ENCODE results near the gene KCND2.
"Not testable (repeated sequence)": the region's sequence is repeated elsewhere in the genome, so short reads cannot be mapped to it uniquely, and the experiment has no call there.

KCND2 gene

GRCh38 chr7:120680985-120681384, 408.0 kb downstream of the KCND2 start:
- H3K4me3 ChIP-seq (ENCODE audit: low read depth, low read length), result no peak overlapping the region
- no peak for DNase-seq (ENCODE audit: low read depth)
- TF ChIP-seq, protein P1, sequence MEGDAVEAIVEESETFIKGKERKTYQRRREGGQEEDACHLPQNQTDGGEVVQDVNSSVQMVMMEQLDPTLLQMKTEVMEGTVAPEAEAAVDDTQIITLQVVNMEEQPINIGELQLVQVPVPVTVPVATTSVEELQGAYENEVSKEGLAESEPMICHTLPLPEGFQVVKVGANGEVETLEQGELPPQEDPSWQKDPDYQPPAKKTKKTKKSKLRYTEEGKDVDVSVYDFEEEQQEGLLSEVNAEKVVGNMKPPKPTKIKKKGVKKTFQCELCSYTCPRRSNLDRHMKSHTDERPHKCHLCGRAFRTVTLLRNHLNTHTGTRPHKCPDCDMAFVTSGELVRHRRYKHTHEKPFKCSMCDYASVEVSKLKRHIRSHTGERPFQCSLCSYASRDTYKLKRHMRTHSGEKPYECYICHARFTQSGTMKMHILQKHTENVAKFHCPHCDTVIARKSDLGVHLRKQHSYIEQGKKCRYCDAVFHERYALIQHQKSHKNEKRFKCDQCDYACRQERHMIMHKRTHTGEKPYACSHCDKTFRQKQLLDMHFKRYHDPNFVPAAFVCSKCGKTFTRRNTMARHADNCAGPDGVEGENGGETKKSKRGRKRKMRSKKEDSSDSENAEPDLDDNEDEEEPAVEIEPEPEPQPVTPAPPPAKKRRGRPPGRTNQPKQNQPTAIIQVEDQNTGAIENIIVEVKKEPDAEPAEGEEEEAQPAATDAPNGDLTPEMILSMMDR (conservative IDR thresholded peaks at IDR 0.05; ENCODE audit: low read depth, low read length), result no peak

DNA sequence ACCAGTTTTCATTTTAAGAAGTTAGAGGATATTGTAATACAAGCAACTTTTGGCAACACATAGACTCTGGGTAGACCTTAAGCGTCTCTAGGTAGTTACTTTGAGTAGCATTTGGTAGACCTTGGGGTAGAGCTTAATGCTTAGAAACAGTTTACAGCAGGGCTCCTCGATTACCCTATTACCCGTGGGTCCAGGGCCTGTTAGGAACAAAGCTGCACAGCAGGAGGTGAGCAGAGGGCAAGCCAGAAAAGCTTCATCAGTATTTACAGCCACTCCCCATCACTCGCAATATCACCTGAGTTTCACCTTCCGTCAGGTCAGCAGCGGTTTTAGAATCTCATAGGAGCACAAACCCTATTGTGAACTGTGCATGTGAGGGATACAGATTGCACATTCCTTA, 411.5 kb downstream of the KCND2 start:
- no peak for DNase-seq (ENCODE audit: low read depth)
- no peak overlapping the region for H3K4me3 ChIP-seq (ENCODE audit: low read depth, low read length)
- TF ChIP-seq, protein P1 (conservative IDR thresholded peaks at IDR 0.05; ENCODE audit: low read depth, low read length), result no peak

- TF ChIP-seq, protein P1 (conservative IDR thresholded peaks at IDR 0.05; ENCODE audit: low read depth, low read length), result no peak
- DNase-seq (ENCODE audit: low read depth), result no peak
- H3K4me3 ChIP-seq (ENCODE audit: low read depth, low read length), result no peak overlapping the region
These were observed 418.9 kb downstream of the KCND2 start for GRCh38 chr7:120691915-120692314.

DNA sequence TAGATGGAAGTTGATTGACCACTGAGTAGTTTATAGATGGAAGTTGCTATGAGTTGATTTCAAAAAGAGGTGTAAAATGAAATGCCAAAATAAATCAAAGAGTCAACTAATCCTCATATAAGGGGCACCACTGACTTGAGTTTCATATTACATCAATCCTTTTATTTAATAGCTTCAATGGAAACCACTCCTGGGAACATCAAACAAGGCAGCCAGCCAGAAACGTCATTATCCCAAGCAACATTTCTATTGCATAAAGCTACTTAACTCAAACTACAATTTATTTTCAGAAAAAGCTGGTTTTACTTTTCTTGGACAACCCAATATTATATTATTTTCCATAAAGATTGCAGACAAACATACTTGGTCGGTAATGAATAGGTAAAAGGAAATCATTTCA, 422.9 kb downstream of the KCND2 start:
- TF ChIP-seq, protein P1 (conservative IDR thresholded peaks at IDR 0.05; ENCODE audit: low read depth, low read length), result no peak
- no peak overlapping the region for H3K4me3 ChIP-seq (ENCODE audit: low read depth, low read length)
- no peak for DNase-seq (ENCODE audit: low read depth)

GRCh38 chr7:120700796-120701195, 427.8 kb downstream of the KCND2 start:
- TF ChIP-seq, protein P1 (conservative IDR thresholded peaks at IDR 0.05; ENCODE audit: low read depth, low read length), result no peak
- no peak for DNase-seq (ENCODE audit: low read depth)
- no peak overlapping the region for H3K4me3 ChIP-seq (ENCODE audit: low read depth, low read length)

- H3K4me3 ChIP-seq (ENCODE audit: low read depth, low read length); DNase-seq (ENCODE audit: low read depth): not testable (repeated sequence)
These were observed 429.4 kb downstream of the KCND2 start for GRCh38 chr7:120702408-120702807.

DNA sequence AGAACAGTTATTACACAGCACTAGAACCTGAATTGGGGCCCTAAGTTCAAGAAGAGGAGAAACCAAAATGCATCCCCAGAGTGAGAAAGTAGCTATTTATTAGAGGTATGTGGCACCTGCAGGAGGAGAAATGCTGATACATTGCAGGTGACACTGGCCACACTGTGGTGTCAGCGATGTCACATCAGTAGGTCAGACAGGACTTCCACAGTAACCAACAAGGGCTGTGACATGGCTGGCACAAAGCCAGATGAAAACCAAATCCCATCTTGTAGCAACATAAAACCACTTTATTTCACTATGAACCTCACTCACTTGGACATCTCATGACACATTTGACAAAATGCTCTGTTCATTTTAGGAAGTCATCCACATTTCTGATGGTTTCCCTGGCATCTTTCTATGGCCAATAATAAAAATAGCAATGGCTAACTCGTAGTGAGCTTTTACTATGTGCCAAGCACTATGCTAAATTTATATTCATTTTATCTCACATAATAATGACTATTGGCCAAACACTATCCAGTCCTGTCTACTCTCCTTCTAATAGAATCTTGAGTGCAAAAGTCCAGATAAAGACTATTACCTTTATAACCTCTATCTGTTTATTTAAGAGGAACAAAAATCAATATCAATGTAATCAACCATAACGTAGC, 430.7 kb downstream of the KCND2 start:
- TF ChIP-seq, protein P1 (conservative IDR thresholded peaks at IDR 0.05; ENCODE audit: low read depth, low read length), result no peak
- H3K4me3 ChIP-seq (ENCODE audit: low read depth, low read length), result no peak overlapping the region
- no peak for DNase-seq (ENCODE audit: low read depth)
